Transverse colon (tissue), 4 donors: ENCODE measurements around the gene RNF6. TPM values are rescaled to one million over a fixed set of nuclear protein-coding genes. Genes with fewer than 3 reads are reported as not detected.

ENCODE experiments used
- DNase-seq: peaks from one replicate; pipeline ENCODE4 v3.0.0-alpha.2; 2019
- H3K27ac ChIP-seq, 4 donors: fragments of 200-600 bp; sonication (generic); 2 replicates each; pipeline ENCODE4 v1.5.1; 2016 to 2018; ENCODE audit warnings: inconsistent platforms in 4 of 4
- H3K27me3 ChIP-seq: fragments of 200-600 bp; sonication (generic); 2 replicates; pipeline ENCODE4 v1.5.1; 2017; ENCODE audit warnings: inconsistent platforms
- H3K36me3 ChIP-seq, 4 donors: fragments of 200-600 bp; sonication (generic); 2 replicates each; pipeline ENCODE4 v1.5.1; 2017 to 2019; ENCODE audit warnings: inconsistent platforms in 4 of 4
- H3K4me1 ChIP-seq, 4 donors: fragments of 200-600 bp; sonication (generic); 2 replicates each; pipeline ENCODE4 v1.5.1; 2017 to 2020; ENCODE audit warnings: inconsistent platforms in 4 of 4
- H3K4me3 ChIP-seq, 4 donors: fragments of 200-600 bp; sonication (generic); 1 replicate in 1 of 4; 2 replicates in 3 of 4; pipeline versions ENCODE4 v1.5.1 to v1.6.1; 2017 to 2019; ENCODE audit warnings: inconsistent platforms in 4 of 4
- H3K9me3 ChIP-seq, 2 donors: fragments of 200-600 bp; sonication (generic); 2 replicates each; pipeline ENCODE4 v1.5.1; 2017 to 2019; ENCODE audit warnings: inconsistent platforms in 2 of 2
- CTCF ChIP-seq, 5 experiments: fragments of 200-600 bp in 3 of 5; fragments of 450-650 bp in 2 of 5; sonication (generic) in 3 of 5; IDR thresholded peaks; 1 replicate in 2 of 5; 2 replicates in 3 of 5; pipeline ENCODE4 v1.5.1; 2016 to 2017; ENCODE audit warnings: antibody characterized with exemption in 5 of 5, inconsistent platforms in 3 of 5, mild to moderate bottlenecking in 2 of 5, moderate library complexity in 1 of 5
- EP300 ChIP-seq: sonication (generic); formaldehyde crosslinking; IDR thresholded peaks from one replicate; pipeline ENCODE4 v1.6.1; 2017; ENCODE audit warnings: antibody characterized with exemption, low read depth
- POLR2A ChIP-seq: fragments of 450-650 bp; IDR thresholded peaks from one replicate; pipeline ENCODE4 v1.6.1; 2016; ENCODE audit warnings: antibody characterized with exemption, mild to moderate bottlenecking, moderate library complexity
- POLR2AphosphoS5 ChIP-seq, 3 donors: sonication (generic); formaldehyde crosslinking; IDR thresholded peaks; one replicate each; pipeline ENCODE4 v1.6.1; 2016; ENCODE audit warnings: antibody characterized with exemption in 3 of 3
- WGBS, 2 donors: methylation state at CpG; one replicate each; pipeline ENCODE4 v1.1.5; 2018; ENCODE audit warnings: low coverage in 1 of 2; 5-methylcytosine and 5-hydroxymethylcytosine counted together
- in situ Hi-C, 4 donors: fragments of 200-750 bp; cut with MboI; loops; one replicate each; pipeline versions ENCODE4 v1.15.0 to v1.15.1; 2017; ENCODE audit warnings: low sequenced_read_pairs in 3 of 4, low pct_ligation_motif_present in 1 of 4, low pct_unique_long_range_greater_than_20kb in 1 of 4
- intact Hi-C: fragments of 100-400 bp; cut with DNase I; formaldehyde crosslinking; loops from one replicate; pipeline ENCODE4 v1.15.1; 2023; ENCODE audit warnings: low total_unique reads
- total RNA-seq, 4 donors: library from RNA; depleted of rRNA; stranded (reverse); fragments of >200 nt; gene quantifications; one replicate each; pipeline ENCODE4 v1.1.0, GENCODE V29; 2016

RNF6 gene
- total RNA-seq, 4 donors from 2014 or later = 10.1 to 26.4 (median 24.5) TPM

- Histone ChIP-seq H3K27me3 (no peaks in the 10 kb centered on the region), H3K36me3 (no peaks in the 10 kb centered on the region), H3K4me3 (no peak overlapping the region), H3K9me3 (no peaks in the 10 kb centered on the region), H3K4me1 (peaks cover 0 to 36% (median 16%) of the 10 kb centered on the region in 4 donors), H3K27ac (no peak overlapping the region)
- no peak for DNase-seq
- WGBS, 2 donors = 86 to 88% methylated on average over 3 of the region's 3 CpGs
- intact Hi-C loops (loop anchor here (10.0 kb wide), 1 partner anchor 235 kb away; no protein-coding TSS in a partner anchor), in situ Hi-C loops (no loop called here)
- no peak for TF ChIP-seq EP300
- no peak for TF ChIP-seq POLR2A
Measured at GRCh38 chr13:26259634-26260033, 37.5 kb upstream of the RNF6 start.

DNA sequence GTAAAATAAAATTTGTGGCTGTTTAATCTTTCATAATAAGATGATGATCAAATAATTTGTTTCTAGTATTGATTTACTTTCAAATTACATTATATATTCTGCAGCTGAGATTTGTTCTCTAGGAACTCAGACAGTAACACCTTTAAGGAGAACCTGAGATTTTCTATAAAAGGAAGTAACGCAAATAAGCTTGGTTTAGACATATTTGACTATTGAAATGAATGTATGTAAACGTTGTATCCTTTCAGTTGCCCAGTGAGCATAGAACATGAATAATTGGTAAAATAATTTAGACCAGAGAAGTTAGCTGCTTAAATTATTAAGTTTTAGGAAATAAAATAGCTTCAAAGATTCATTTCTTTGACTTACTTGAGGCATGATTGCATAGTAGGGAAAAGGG, 34.9 kb upstream of the RNF6 start:
- WGBS, 2 donors = 45 to 46% methylated on average over 2 of the region's 2 CpGs
- in situ Hi-C loops = no loop called here
- DNase-seq = no peak
- Histone ChIP-seq H3K36me3 (no peaks in the 10 kb centered on the region), H3K27ac (no peak overlapping the region), H3K4me1 (peaks cover 0 to 36% (median 16%) of the 10 kb centered on the region in 4 donors), H3K9me3 (no peaks in the 10 kb centered on the region), H3K4me3 (peak overlapping the region in 1 of 4 donors; percentile 82), H3K27me3 (no peaks in the 10 kb centered on the region)
- TF ChIP-seq CTCF (IDR thresholded peaks at IDR 0.05) = no peak
- no peak for TF ChIP-seq POLR2A
- TF ChIP-seq POLR2AphosphoS5 (IDR thresholded peaks at IDR 0.05) = no peak
- no peak for TF ChIP-seq EP300
- intact Hi-C loops = loop anchor here (10.0 kb wide), 1 partner anchor 238 kb away; no protein-coding TSS in a partner anchor

GRCh38 chr13:26255691-26256277, 33.7 kb upstream of the RNF6 start:
- H3K36me3 ChIP-seq = no peaks in the 10 kb centered on the region
- H3K9me3 ChIP-seq = no peaks in the 10 kb centered on the region
- WGBS, 2 donors = 38 to 39% methylated on average over 10 of the region's 10 CpGs
- in situ Hi-C loops (no loop called here), intact Hi-C loops (loop anchor here (10.0 kb wide), 1 partner anchor 239 kb away; no protein-coding TSS in a partner anchor)
- no peak for DNase-seq
- H3K4me1 ChIP-seq = peaks cover 0 to 36% (median 16%) of the 10 kb centered on the region in 4 donors
- peak overlapping the region; percentile 90 to 93 (median 92) for H3K27ac ChIP-seq
- no peaks in the 10 kb centered on the region for H3K27me3 ChIP-seq
- H3K4me3 ChIP-seq = peak overlapping the region in 3 of 4 donors; percentile 78 to 82 (median 79)
- TF ChIP-seq POLR2AphosphoS5 (IDR thresholded peaks at IDR 0.05) = no peak
- TF ChIP-seq CTCF (IDR thresholded peaks at IDR 0.05) = peak in 1 of 5 experiments; percentile 18

- 1 to 3% methylated on average over 7 of the region's 7 CpGs for WGBS, 2 donors
- TF ChIP-seq POLR2AphosphoS5 (IDR thresholded peaks at IDR 0.05) (no peak), CTCF (IDR thresholded peaks at IDR 0.05) (no peak), EP300 (no peak), POLR2A (no peak)
- Histone ChIP-seq H3K4me1 (peaks cover 0 to 36% (median 16%) of the 10 kb centered on the region in 4 donors), H3K9me3 (no peaks in the 10 kb centered on the region), H3K4me3 (peak overlapping the region; percentile 58 to 82 (median 78)), H3K27me3 (no peaks in the 10 kb centered on the region), H3K27ac (peak overlapping the region; percentile 90 to 93 (median 92)), H3K36me3 (no peaks in the 10 kb centered on the region)
- in situ Hi-C loops (no loop called here), intact Hi-C loops (loop anchor here (10.0 kb wide), 1 partner anchor 240 kb away; no protein-coding TSS in a partner anchor)
- DNase-seq = no peak
Measured at GRCh38 chr13:26255115-26255514, 33.0 kb upstream of the RNF6 start.
